ENCODE data around the gene RFX8.

- no peak for TF ChIP-seq EZH2 (IDR thresholded peaks at IDR 0.05; ENCODE audit: low read length, unreplicated experiment)
- TF ChIP-seq, protein P1, sequence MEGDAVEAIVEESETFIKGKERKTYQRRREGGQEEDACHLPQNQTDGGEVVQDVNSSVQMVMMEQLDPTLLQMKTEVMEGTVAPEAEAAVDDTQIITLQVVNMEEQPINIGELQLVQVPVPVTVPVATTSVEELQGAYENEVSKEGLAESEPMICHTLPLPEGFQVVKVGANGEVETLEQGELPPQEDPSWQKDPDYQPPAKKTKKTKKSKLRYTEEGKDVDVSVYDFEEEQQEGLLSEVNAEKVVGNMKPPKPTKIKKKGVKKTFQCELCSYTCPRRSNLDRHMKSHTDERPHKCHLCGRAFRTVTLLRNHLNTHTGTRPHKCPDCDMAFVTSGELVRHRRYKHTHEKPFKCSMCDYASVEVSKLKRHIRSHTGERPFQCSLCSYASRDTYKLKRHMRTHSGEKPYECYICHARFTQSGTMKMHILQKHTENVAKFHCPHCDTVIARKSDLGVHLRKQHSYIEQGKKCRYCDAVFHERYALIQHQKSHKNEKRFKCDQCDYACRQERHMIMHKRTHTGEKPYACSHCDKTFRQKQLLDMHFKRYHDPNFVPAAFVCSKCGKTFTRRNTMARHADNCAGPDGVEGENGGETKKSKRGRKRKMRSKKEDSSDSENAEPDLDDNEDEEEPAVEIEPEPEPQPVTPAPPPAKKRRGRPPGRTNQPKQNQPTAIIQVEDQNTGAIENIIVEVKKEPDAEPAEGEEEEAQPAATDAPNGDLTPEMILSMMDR (conservative IDR thresholded peaks at IDR 0.05; ENCODE audit: low read depth, low read length): no peak
Measured at GRCh38 chr2:101361522-101361921, 113.4 kb downstream of the RFX8 start.

Data from PC-3 (cell line).